RPMI8226 (cell line): Measurements from ENCODE around the gene DIP2C.
"Not testable (repeated sequence)": the region's sequence is repeated elsewhere in the genome, so short reads cannot be mapped to it uniquely, and the experiment has no call there.

ENCODE experiments used
- DNase-seq: peaks from one replicate; pipeline ENCODE4 v3.0.0-alpha.2; 2015

The DIP2C gene

GRCh38 chr10:625333-625696, 64.2 kb downstream of the DIP2C start:
- DNase-seq = no peak

GRCh38 chr10:624605-625332, 64.7 kb downstream of the DIP2C start:
- no peak for DNase-seq

GRCh38 chr10:624312-624604, 65.2 kb downstream of the DIP2C start:
- DNase-seq = no peak

- DNase-seq = no peak
These were observed 65.8 kb downstream of the DIP2C start for GRCh38 chr10:623477-624311.

- no peak for DNase-seq
These were observed 66.5 kb downstream of the DIP2C start for GRCh38 chr10:623014-623413.

- DNase-seq = no peak
These were observed 67.3 kb downstream of the DIP2C start for GRCh38 chr10:621981-622740.

GRCh38 chr10:621513-621912, 68.0 kb downstream of the DIP2C start:
- DNase-seq = no peak

- DNase-seq = no peak
These were observed 68.5 kb downstream of the DIP2C start for GRCh38 chr10:620971-621370.

GRCh38 chr10:620417-620816, 69.1 kb downstream of the DIP2C start:
- DNase-seq = peak; percentile 47

- DNase-seq = peak; percentile 54
These were observed 69.8 kb downstream of the DIP2C start for GRCh38 chr10:619710-620109.

- no peak for DNase-seq
These were observed 71.1 kb downstream of the DIP2C start for GRCh38 chr10:618229-618989.

- no peak for DNase-seq
These were observed 72.0 kb downstream of the DIP2C start for GRCh38 chr10:617471-617870.

GRCh38 chr10:615583-616152, 73.8 kb downstream of the DIP2C start:
- DNase-seq = no peak

- no peak for DNase-seq
These were observed 74.5 kb downstream of the DIP2C start for GRCh38 chr10:614790-615582.

- DNase-seq = no peak
These were observed 75.2 kb downstream of the DIP2C start for GRCh38 chr10:614139-614711.

GRCh38 chr10:613271-614138, 76.0 kb downstream of the DIP2C start:
- DNase-seq = no peak

GRCh38 chr10:612696-613095, 76.8 kb downstream of the DIP2C start:
- DNase-seq = no peak

GRCh38 chr10:610642-611305, 78.7 kb downstream of the DIP2C start:
- not testable (repeated sequence) for DNase-seq

GRCh38 chr10:609868-610545, 79.5 kb downstream of the DIP2C start:
- no peak for DNase-seq
